OCI-LY3 (cell line): Measurements from ENCODE around the gene IQGAP2.

Experiments used
- H2AFZ ChIP-seq: fragments of 200-600, 300-600 bp; shearing (Covaris generic); 2 replicates; pipeline ENCODE4 v1.6.0; 2014; ENCODE audit warnings: antibody characterized with exemption, low read depth, low read length
- H3K27ac ChIP-seq: fragments of 200-600, 300-600 bp; sonication (generic); 2 replicates; pipeline ENCODE4 v1.5.1; 2014; ENCODE audit warnings: mild to moderate bottlenecking, low read length, moderate library complexity, mixed read lengths
- H3K27me3 ChIP-seq: fragments of 200-600, 300-600 bp; sonication (generic); 2 replicates; pipeline ENCODE4 v1.6.1; 2014; ENCODE audit warnings: low read depth, low read length, mixed read lengths
- H3K36me3 ChIP-seq: fragments of 200-600, 300-600 bp; sonication (generic); replicated peaks from 2 replicates; pipeline ENCODE3; 2014; ENCODE audit warnings: low read depth, low read length, mixed read lengths
- H3K4me1 ChIP-seq: fragments of 300-600, 200-600 bp; sonication (generic); 2 replicates; pipeline ENCODE4 v1.6.1; 2014; ENCODE audit warnings: low read length, mixed read lengths
- H3K4me2 ChIP-seq: fragments of 200-600, 300-600 bp; sonication (generic); 2 replicates; pipeline ENCODE4 v1.6.1; 2014; ENCODE audit warnings: low read length, mixed read lengths
- H3K4me3 ChIP-seq: fragments of 300-600, 200-600 bp; sonication (generic); 2 replicates; pipeline ENCODE4 v1.5.1; 2014; ENCODE audit warnings: antibody characterized with exemption, mild to moderate bottlenecking, low read length, moderate library complexity
- H3K79me2 ChIP-seq: fragments of 300-600, 200-600 bp; shearing (Covaris generic); 2 replicates; pipeline ENCODE4 v1.6.1; 2014; ENCODE audit warnings: mild to moderate bottlenecking, low read length, mixed read lengths
- H3K9ac ChIP-seq: fragments of 300-600, 200-600 bp; shearing (Covaris generic); 2 replicates; pipeline ENCODE4 v1.6.0; 2014; ENCODE audit warnings: mild to moderate bottlenecking, low read length, moderate library complexity
- H3K9me3 ChIP-seq: fragments of 200-600, 300-600 bp; shearing (Covaris generic); 2 replicates; pipeline ENCODE4 v1.6.1; 2014; ENCODE audit warnings: low read length, mixed read lengths; ENCODE audit not compliant: insufficient read depth
- H4K20me1 ChIP-seq: fragments of 200-600, 300-600 bp; sonication (generic); 2 replicates; pipeline ENCODE4 v1.6.1; 2016; ENCODE audit warnings: low read length, mixed read lengths; ENCODE audit not compliant: insufficient read depth
- EZH2phosphoT487 ChIP-seq: fragments of 200-600 bp; shearing (Covaris generic); IDR thresholded peaks from 2 replicates; pipeline ENCODE4 v1.6.1; 2018; ENCODE audit warnings: antibody characterized with exemption, mixed run types, low read depth
- TF ChIP-seq, protein P1 (sequence below): fragments of 200-600, 300-600 bp; sonication (generic); IDR thresholded peaks from 2 replicates; pipeline ENCODE4 v1.5.1; 2014; ENCODE audit warnings: antibody characterized with exemption, low read length, low read depth

Gene IQGAP2

DNA sequence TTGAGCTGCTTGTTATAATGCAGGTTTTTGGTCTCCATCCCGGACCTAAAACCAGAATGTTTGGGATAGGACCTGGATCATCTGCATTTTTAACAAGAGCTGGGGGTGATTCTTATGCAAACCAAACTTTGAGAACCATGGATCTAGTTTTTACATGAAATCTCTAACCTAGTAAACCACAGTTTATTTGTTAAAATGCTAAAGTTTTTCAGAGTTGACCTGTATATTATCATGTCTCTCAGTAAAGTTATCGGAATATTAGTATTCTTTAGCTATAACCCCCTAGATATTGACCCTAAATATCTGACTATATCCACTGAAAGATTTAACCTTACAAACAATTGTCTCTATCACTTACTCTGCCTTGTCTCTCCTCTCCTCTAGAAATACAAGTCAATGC, 341.5 kb downstream of the IQGAP2 start:
- Histone ChIP-seq H3K4me2 (no peak overlapping the region), H3K9me3 (no peaks in the 10 kb centered on the region), H4K20me1 (no peaks in the 10 kb centered on the region), H2AFZ (no peak overlapping the region), H3K27me3 (no peaks in the 10 kb centered on the region), H3K27ac (no peak overlapping the region), H3K36me3 (no peaks in the 10 kb centered on the region), H3K9ac (no peak overlapping the region), H3K4me1 (peaks cover 2% of the 10 kb centered on the region), H3K4me3 (no peak overlapping the region), H3K79me2 (no peaks in the 10 kb centered on the region)
- TF ChIP-seq EZH2phosphoT487: no peak
- TF ChIP-seq, protein P1, sequence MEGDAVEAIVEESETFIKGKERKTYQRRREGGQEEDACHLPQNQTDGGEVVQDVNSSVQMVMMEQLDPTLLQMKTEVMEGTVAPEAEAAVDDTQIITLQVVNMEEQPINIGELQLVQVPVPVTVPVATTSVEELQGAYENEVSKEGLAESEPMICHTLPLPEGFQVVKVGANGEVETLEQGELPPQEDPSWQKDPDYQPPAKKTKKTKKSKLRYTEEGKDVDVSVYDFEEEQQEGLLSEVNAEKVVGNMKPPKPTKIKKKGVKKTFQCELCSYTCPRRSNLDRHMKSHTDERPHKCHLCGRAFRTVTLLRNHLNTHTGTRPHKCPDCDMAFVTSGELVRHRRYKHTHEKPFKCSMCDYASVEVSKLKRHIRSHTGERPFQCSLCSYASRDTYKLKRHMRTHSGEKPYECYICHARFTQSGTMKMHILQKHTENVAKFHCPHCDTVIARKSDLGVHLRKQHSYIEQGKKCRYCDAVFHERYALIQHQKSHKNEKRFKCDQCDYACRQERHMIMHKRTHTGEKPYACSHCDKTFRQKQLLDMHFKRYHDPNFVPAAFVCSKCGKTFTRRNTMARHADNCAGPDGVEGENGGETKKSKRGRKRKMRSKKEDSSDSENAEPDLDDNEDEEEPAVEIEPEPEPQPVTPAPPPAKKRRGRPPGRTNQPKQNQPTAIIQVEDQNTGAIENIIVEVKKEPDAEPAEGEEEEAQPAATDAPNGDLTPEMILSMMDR: no peak

DNA sequence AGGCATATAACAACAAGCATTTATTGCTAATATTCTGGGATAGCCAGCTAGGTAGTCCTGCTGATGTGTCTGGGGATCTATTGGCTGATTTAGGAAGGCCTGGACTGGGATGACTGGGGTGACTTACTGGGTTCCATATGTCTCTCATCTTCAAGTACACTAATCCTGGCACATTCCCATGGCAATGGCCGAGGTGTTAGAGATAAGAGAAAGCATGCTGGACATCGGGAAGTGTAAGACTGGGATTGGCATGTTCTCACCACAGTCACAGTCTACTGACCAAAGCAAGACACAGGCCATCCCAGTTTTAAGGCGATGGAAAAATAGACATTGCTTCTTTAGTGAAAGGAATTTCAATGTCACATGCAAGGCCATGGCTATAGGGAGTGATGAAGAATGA, 342.6 kb downstream of the IQGAP2 start:
- H3K9ac ChIP-seq: no peak overlapping the region
- H4K20me1 ChIP-seq: no peaks in the 10 kb centered on the region
- no peak overlapping the region for H3K4me2 ChIP-seq
- H3K27me3 ChIP-seq: no peaks in the 10 kb centered on the region
- H3K4me1 ChIP-seq: no peaks in the 10 kb centered on the region
- H3K36me3 ChIP-seq: no peaks in the 10 kb centered on the region
- H3K4me3 ChIP-seq: no peak overlapping the region
- TF ChIP-seq, protein P1: no peak
- no peak for TF ChIP-seq EZH2phosphoT487
- H3K9me3 ChIP-seq: no peaks in the 10 kb centered on the region
- no peaks in the 10 kb centered on the region for H3K79me2 ChIP-seq
- no peak overlapping the region for H3K27ac ChIP-seq
- H2AFZ ChIP-seq: no peak overlapping the region

DNA sequence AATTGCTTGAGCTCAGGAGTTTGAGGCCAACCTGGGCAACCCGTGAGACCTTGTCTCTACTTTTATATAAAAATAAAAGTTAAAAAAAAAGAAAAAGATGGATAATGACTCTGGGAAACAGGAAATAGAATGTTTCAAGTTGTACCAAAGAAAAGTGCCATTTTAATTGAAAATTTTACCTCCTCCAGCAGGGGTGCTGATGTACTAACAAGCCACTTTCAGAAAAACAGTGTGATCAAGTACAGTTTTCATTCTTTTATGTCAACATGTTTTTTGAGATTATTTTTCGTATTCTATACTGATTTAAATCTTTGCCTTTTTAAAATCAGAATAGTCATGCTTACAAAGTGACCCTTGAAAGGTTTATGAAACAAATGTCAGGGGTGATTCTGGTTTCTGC, 343.6 kb downstream of the IQGAP2 start:
- Histone ChIP-seq H3K27me3 (no peaks in the 10 kb centered on the region), H4K20me1 (no peaks in the 10 kb centered on the region), H3K4me3 (no peak overlapping the region), H3K4me1 (no peaks in the 10 kb centered on the region), H3K27ac (no peak overlapping the region), H3K79me2 (no peaks in the 10 kb centered on the region), H2AFZ (no peak overlapping the region), H3K36me3 (no peaks in the 10 kb centered on the region), H3K9ac (no peak overlapping the region), H3K9me3 (no peaks in the 10 kb centered on the region), H3K4me2 (no peak overlapping the region)
- TF ChIP-seq EZH2phosphoT487: no peak
- TF ChIP-seq, protein P1: no peak; the same call in 1 of the 2 replicates

DNA sequence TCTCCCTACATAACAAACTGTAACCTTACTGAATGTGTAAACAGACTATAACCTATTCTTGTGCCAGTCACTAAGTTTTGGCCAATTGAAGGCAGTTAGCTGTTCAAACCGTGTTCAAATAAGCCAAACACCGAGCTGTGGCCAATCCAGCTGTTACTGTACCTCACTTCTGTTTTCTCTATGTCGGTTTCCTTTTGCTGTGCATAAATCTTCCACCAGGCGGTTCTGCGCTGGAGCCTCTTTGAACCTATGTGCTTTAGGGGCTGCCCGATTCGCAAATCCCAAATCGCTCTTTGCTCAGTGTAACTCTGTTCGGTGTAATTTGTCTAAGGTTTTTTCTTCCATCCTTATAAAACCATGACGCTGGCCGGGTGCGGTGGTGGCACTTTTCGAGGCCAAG, 344.6 kb downstream of the IQGAP2 start:
- Histone ChIP-seq H4K20me1 (no peaks in the 10 kb centered on the region), H3K27me3 (no peaks in the 10 kb centered on the region), H3K9ac (no peak overlapping the region), H3K9me3 (no peaks in the 10 kb centered on the region), H3K36me3 (no peaks in the 10 kb centered on the region), H3K4me2 (no peak overlapping the region), H2AFZ (no peak overlapping the region), H3K4me1 (no peaks in the 10 kb centered on the region), H3K27ac (no peak overlapping the region), H3K79me2 (no peaks in the 10 kb centered on the region), H3K4me3 (no peak overlapping the region)
- TF ChIP-seq, protein P1: no peak
